OCI-LY1 (cell line): ENCODE measurements around the gene MTHFD1L.

Experiments used
- H2AFZ ChIP-seq: fragments of 200-600 bp; sonication (generic), shearing (Covaris generic); 2 replicates; pipeline ENCODE4 v1.6.0; 2014; ENCODE audit warnings: antibody characterized with exemption, mild to moderate bottlenecking, low read length
- H3F3A ChIP-seq: fragments of 200-600 bp; sonication (generic), shearing (Covaris generic); 2 replicates; pipeline ENCODE4 v1.6.0; 2014; ENCODE audit warnings: mild to moderate bottlenecking, antibody characterized with exemption, low read length, moderate library complexity; ENCODE audit not compliant: insufficient read depth
- H3K27ac ChIP-seq: fragments of 200-600 bp; sonication (generic); 2 replicates; pipeline ENCODE4 v1.5.1; 2014; ENCODE audit warnings: low read length, mixed run types, mild to moderate bottlenecking, low read depth; ENCODE audit not compliant: poor library complexity, severe bottlenecking
- H3K27me3 ChIP-seq: fragments of 200-600 bp; sonication (generic); 2 replicates; pipeline ENCODE4 v1.6.0; 2014; ENCODE audit warnings: antibody characterized with exemption, mild to moderate bottlenecking, low read length, moderate library complexity; ENCODE audit not compliant: insufficient read depth
- H3K36me3 ChIP-seq: fragments of 200-600 bp; sonication (generic); 2 replicates; pipeline ENCODE4 v1.6.1; 2014; ENCODE audit warnings: mild to moderate bottlenecking, antibody characterized with exemption, low read length, moderate library complexity, mixed read lengths; ENCODE audit not compliant: insufficient read depth
- H3K4me1 ChIP-seq: fragments of 200-600 bp; sonication (generic); 2 replicates; pipeline ENCODE4 v1.5.1; 2014; ENCODE audit warnings: mild to moderate bottlenecking, low read length, moderate library complexity; ENCODE audit not compliant: insufficient read depth, severe bottlenecking
- H3K4me2 ChIP-seq: fragments of 200-600 bp; sonication (generic), shearing (Covaris generic); 2 replicates; pipeline ENCODE4 v1.6.1; 2014; ENCODE audit warnings: low read length
- H3K4me3 ChIP-seq: fragments of 200-600 bp; sonication (generic); 2 replicates; pipeline ENCODE4 v1.5.1; 2014; ENCODE audit warnings: low read length, low read depth, mild to moderate bottlenecking, mixed read lengths; ENCODE audit not compliant: poor library complexity, severe bottlenecking
- H3K79me2 ChIP-seq: fragments of 200-600 bp; shearing (Covaris generic); 2 replicates; pipeline ENCODE4 v1.6.1; 2016; ENCODE audit warnings: mixed run types, low read length, mixed read lengths; ENCODE audit not compliant: insufficient read depth
- H3K9ac ChIP-seq: fragments of 200-600 bp; sonication (generic), shearing (Covaris generic); 2 replicates; pipeline ENCODE4 v1.6.1; 2014; ENCODE audit warnings: mild to moderate bottlenecking, low read length, mixed read lengths
- H3K9me2 ChIP-seq: fragments of 200-600 bp; sonication (generic), shearing (Covaris generic); 2 replicates; pipeline ENCODE4 v1.6.1; 2014; ENCODE audit warnings: low read depth, mild to moderate bottlenecking, low read length, mixed read lengths
- H3K9me3 ChIP-seq: fragments of 200-600 bp; shearing (Covaris generic); 2 replicates; pipeline ENCODE4 v1.6.1; 2014; ENCODE audit warnings: low read length, mixed read lengths
- H4K20me1 ChIP-seq: fragments of 200-600 bp; sonication (generic), shearing (Covaris generic); 2 replicates; pipeline ENCODE4 v1.6.0; 2016; ENCODE audit warnings: mild to moderate bottlenecking, low read length; ENCODE audit not compliant: insufficient read depth
- EZH2 ChIP-seq: fragments of 200-600 bp; sonication (generic), shearing (Covaris generic); IDR thresholded peaks from 2 replicates; pipeline ENCODE4 v1.8.0; 2017; ENCODE audit warnings: borderline replicate concordance, mixed run types, mild to moderate bottlenecking, antibody characterized with exemption, low read length, moderate library complexity, mixed read lengths
- TF ChIP-seq, protein P1 (sequence below): fragments of 200-600 bp; sonication (generic), shearing (Covaris generic); IDR thresholded peaks from 2 replicates; pipeline ENCODE4 v1.5.1; 2017; ENCODE audit warnings: mild to moderate bottlenecking, antibody characterized with exemption, low read length, moderate library complexity, mixed read lengths

MTHFD1L gene

DNA sequence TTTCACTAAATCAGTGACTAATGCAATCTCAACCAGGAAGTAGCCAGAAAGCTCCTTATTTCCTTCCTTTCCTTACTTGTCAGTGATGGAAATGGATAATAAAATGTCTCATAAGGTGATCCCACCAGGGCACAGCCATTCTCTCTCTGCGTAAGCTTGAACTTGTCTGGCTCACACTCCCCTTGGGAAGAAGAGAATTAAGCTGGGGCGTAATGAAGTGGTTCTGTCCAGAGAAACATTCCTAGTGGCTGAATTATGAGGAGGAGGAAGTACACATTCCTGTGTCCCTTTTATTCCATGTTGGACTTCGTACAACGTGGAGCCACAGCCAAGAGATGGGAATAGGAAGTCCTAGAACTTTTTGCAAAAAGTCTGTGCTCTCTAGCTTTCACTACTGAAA, 93.7 kb downstream of the MTHFD1L start:
- Histone ChIP-seq H3K36me3 (peaks cover 54% of the 10 kb centered on the region), H3K4me3 (no peak overlapping the region), H3K4me1 (no peaks in the 10 kb centered on the region), H3K9ac (no peak overlapping the region), H3K27ac (no peak overlapping the region), H4K20me1 (no peaks in the 10 kb centered on the region), H3K27me3 (no peaks in the 10 kb centered on the region), H3K9me3 (no peaks in the 10 kb centered on the region), H3K9me2 (no peaks in the 10 kb centered on the region), H3K4me2 (no peak overlapping the region), H2AFZ (no peak overlapping the region), H3F3A (no peaks in the 10 kb centered on the region), H3K79me2 (no peaks in the 10 kb centered on the region)
- TF ChIP-seq, protein P1, sequence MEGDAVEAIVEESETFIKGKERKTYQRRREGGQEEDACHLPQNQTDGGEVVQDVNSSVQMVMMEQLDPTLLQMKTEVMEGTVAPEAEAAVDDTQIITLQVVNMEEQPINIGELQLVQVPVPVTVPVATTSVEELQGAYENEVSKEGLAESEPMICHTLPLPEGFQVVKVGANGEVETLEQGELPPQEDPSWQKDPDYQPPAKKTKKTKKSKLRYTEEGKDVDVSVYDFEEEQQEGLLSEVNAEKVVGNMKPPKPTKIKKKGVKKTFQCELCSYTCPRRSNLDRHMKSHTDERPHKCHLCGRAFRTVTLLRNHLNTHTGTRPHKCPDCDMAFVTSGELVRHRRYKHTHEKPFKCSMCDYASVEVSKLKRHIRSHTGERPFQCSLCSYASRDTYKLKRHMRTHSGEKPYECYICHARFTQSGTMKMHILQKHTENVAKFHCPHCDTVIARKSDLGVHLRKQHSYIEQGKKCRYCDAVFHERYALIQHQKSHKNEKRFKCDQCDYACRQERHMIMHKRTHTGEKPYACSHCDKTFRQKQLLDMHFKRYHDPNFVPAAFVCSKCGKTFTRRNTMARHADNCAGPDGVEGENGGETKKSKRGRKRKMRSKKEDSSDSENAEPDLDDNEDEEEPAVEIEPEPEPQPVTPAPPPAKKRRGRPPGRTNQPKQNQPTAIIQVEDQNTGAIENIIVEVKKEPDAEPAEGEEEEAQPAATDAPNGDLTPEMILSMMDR = no peak
- no peak for TF ChIP-seq EZH2

DNA sequence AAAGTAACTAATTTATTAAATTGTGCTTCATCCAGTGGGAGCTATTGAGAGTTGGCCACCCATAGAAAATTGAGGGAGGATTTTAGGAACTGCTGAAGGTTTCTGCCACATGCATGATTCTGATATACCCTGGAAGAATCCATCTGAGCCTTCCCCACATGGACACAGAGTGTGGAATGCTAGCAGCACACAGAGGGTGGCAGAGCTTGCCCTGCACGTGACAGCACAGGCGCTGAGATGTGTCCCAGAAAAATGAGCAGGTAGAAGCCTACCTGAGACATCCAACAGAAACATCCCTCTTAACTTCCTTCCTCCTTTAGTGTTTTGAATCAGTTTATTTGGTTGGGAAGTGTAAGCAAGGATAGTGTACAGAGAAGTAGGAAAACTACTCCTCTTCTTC, 96.9 kb downstream of the MTHFD1L start:
- Histone ChIP-seq H3K36me3 (peaks cover 39% of the 10 kb centered on the region), H2AFZ (no peak overlapping the region)

DNA sequence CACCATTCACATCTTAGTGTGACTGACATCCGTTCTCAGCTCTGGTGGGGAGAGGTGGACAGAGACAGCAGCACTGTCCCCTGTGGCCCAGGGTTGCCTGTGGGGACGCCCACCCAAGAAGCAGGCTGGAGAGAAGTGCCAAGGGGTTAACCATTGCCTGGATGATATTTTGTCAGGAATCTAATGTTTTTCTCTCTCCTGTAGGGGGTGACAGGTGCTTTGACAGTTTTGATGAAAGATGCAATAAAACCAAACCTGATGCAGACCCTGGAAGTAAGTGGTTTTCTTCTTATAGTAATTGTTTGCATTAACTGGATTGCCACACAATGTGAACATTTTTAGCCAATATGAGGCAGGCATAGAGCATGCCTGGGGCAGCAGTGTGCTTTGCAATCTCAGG, 99.3 kb downstream of the MTHFD1L start:
- Histone ChIP-seq H3K9ac (no peak overlapping the region), H3K4me3 (no peak overlapping the region), H3K79me2 (no peaks in the 10 kb centered on the region), H4K20me1 (no peaks in the 10 kb centered on the region), H3K27ac (no peak overlapping the region), H3K9me2 (no peaks in the 10 kb centered on the region), H3F3A (no peaks in the 10 kb centered on the region), H3K9me3 (no peaks in the 10 kb centered on the region), H2AFZ (no peak overlapping the region), H3K4me1 (no peaks in the 10 kb centered on the region), H3K4me2 (no peak overlapping the region), H3K27me3 (no peaks in the 10 kb centered on the region), H3K36me3 (peaks cover 25% of the 10 kb centered on the region)
- no peak for TF ChIP-seq EZH2
- TF ChIP-seq, protein P1 = no peak

More for the DNA sequence above, 96.9 kb downstream of the MTHFD1L start:
- H3K27me3 ChIP-seq = no peaks in the 10 kb centered on the region
- H3K9me2 ChIP-seq = no peaks in the 10 kb centered on the region
- H4K20me1 ChIP-seq = no peaks in the 10 kb centered on the region
- no peak overlapping the region for H3K4me2 ChIP-seq
- no peak overlapping the region for H3K4me3 ChIP-seq
- H3K9ac ChIP-seq = no peak overlapping the region
- no peaks in the 10 kb centered on the region for H3K4me1 ChIP-seq
- H3F3A ChIP-seq = no peaks in the 10 kb centered on the region
- H3K27ac ChIP-seq = no peak overlapping the region
- TF ChIP-seq, protein P1 = no peak
- no peak for TF ChIP-seq EZH2
- H3K79me2 ChIP-seq = no peaks in the 10 kb centered on the region
- no peaks in the 10 kb centered on the region for H3K9me3 ChIP-seq
